Effector memory CD4-positive, alpha-beta T cell (primary cell): Measurements from ENCODE around the gene KRTAP5-9.
"Not testable (repeated sequence)": the region's sequence is repeated elsewhere in the genome, so short reads cannot be mapped to it uniquely, and the experiment has no call there.

ENCODE experiments used
- DNase-seq, 3 donors: peaks; one replicate each; pipeline ENCODE4 v3.0.0-alpha.2; 2020
- H3K27ac ChIP-seq: 2 replicates; pipeline ENCODE4 v1.7.0; 2013; ENCODE audit warnings: mild to moderate bottlenecking, low read length, moderate library complexity; ENCODE audit not compliant: insufficient read depth, poor library complexity, severe bottlenecking
- H3K27me3 ChIP-seq: replicated peaks from 2 replicates; pipeline ENCODE4 v1.7.0; 2013; ENCODE audit warnings: mild to moderate bottlenecking, low read length; ENCODE audit not compliant: insufficient read depth, control insufficient read depth, poor library complexity, severe bottlenecking
- H3K36me3 ChIP-seq: 2 replicates; pipeline ENCODE4 v1.7.0; 2013; ENCODE audit warnings: mild to moderate bottlenecking, low read length, moderate library complexity; ENCODE audit not compliant: control insufficient read depth, insufficient read depth
- H3K4me1 ChIP-seq: 2 replicates; pipeline ENCODE4 v1.7.0; 2013; ENCODE audit warnings: low read length, mild to moderate bottlenecking; ENCODE audit not compliant: control insufficient read depth, insufficient read depth, poor library complexity, severe bottlenecking
- H3K4me3 ChIP-seq: 2 replicates; pipeline ENCODE4 v1.7.0; 2013; ENCODE audit warnings: low read length, low read depth, mild to moderate bottlenecking; ENCODE audit not compliant: insufficient read depth, poor library complexity, severe bottlenecking
- H3K9me3 ChIP-seq: 2 replicates; pipeline ENCODE4 v1.7.0; 2013; ENCODE audit warnings: mild to moderate bottlenecking, low read length, moderate library complexity; ENCODE audit not compliant: control insufficient read depth

The KRTAP5-9 gene

DNA sequence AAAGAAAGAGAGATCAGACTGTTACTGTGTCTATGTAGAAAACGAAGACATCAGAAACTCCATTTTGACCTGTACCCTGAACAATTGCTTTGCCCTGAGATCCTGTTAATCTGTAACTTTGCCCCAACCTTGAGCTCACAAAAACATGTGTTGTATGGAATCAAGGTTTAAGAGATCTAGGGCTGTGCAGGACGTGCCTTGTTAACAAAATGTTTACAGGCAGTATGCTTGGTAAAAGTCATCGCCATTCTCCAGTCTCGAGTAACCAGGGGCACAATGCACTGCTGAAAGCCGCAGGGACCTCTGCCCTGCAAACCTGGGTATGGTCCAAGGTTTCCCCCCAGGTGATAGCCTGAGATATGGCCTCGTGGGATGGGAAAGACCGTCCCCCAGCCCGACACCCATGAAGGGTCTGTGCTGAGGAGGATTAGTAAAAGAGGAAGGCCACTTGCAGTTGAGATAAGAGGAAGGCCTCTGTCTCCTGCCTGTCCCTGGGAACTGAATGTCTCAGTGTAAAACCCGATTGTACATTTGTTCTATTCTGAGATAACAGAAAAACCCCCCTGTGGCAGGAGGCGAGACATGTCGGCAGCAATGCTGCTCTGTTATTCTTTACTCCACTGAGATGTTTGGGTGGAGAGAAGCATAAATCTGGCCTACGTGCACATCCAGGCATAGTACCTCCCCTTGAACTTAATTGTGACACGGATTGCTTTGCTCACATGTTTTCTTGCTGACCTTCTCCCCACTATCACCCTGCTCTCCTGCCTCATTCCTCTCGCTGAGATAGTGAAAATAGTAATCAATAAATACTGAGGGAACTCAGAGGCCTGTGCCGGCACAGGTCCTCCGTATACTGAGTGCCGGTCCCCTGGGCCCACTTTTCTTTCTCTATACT lies 13.3 kb upstream of the KRTAP5-9 start:
- not testable (repeated sequence) for DNase-seq, H3K27me3 ChIP-seq, H3K27ac ChIP-seq, H3K36me3 ChIP-seq, H3K4me1 ChIP-seq, H3K9me3 ChIP-seq, H3K4me3 ChIP-seq

DNA sequence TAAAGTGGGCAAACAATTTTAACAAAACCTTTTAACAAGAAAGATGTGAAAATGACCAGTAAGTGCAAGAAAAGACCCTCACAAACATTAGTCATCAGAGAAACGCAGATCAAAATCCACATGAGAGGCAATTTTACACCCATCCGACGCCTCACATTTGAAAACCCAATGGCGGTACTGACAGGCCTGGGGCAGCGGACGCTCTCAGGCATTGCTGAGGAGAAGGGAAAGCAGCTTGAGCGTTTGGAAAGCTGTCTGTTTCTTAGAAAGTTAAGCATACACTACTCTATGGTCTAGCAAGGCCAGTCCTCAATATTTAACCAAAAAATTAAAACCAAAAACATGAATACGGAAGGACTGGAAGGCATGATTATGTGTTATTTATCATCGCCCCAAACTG lies 12.4 kb upstream of the KRTAP5-9 start:
- Histone ChIP-seq H3K9me3 (no peaks in the 10 kb centered on the region), H3K27me3 (no peaks in the 10 kb centered on the region), H3K27ac (no peak overlapping the region), H3K4me3 (no peak overlapping the region), H3K36me3 (no peaks in the 10 kb centered on the region), H3K4me1 (no peaks in the 10 kb centered on the region)
- DNase-seq, result no peak

DNA sequence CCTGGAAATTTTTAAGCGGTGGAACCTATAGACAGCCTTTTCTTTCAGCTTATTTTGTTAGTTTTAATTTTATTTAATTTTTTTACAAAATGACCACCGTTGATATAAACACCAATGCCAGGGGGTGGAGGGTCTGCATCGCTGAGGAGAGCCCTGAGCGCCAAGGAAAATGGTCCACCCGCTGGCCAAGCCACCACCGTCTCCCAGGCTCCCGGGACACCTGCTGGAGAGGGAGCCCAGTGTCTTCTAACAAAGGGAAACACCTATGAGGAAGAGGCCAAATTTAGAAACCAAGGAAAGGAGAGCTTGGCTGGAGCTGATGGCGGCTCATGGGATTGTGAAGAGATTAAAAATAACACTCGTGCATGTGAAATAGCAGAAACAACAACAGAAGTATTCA lies 10.7 kb upstream of the KRTAP5-9 start:
- Histone ChIP-seq H3K36me3 (no peaks in the 10 kb centered on the region), H3K4me1 (no peaks in the 10 kb centered on the region), H3K27ac (no peak overlapping the region), H3K27me3 (no peaks in the 10 kb centered on the region), H3K9me3 (no peaks in the 10 kb centered on the region), H3K4me3 (no peak overlapping the region)
- DNase-seq, result no peak

DNA sequence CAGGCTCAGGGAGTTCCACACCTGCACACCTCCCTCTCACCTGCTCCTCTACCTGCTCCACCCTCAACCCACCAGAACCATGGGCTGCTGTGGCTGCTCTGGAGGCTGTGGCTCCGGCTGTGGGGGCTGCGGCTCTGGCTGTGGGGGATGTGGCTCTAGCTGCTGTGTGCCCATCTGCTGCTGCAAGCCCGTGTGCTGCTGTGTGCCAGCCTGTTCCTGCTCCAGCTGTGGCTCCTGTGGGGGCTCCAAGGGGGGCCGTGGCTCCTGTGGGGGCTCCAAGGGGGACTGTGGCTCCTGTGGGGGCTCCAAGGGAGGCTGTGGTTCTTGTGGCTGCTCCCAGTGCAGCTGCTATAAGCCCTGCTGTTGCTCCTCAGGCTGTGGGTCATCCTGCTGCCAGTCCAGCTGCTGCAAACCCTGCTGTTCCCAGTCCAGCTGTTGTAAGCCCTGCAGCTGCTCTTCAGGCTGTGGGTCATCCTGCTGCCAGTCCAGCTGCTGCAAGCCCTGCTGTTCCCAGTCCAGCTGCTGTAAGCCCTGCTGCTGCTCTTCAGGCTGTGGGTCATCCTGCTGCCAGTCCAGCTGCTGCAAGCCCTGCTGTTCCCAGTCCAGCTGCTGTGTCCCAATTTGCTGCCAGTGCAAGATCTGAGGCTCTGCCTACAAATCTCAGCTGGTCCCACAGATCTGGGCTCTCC lies 10.1 kb upstream of the KRTAP5-9 start, which contains the start of gene KRTAP5-8:
Gene KRTAP5-8, plus strand, starts transcription at position 49 of the 689 bp plus-strand sequence. Its CDS starts 31 bp downstream, at position 80.
- not testable (repeated sequence) for H3K4me3 ChIP-seq, H3K9me3 ChIP-seq, H3K4me1 ChIP-seq, H3K27ac ChIP-seq, H3K27me3 ChIP-seq, DNase-seq, H3K36me3 ChIP-seq

DNA sequence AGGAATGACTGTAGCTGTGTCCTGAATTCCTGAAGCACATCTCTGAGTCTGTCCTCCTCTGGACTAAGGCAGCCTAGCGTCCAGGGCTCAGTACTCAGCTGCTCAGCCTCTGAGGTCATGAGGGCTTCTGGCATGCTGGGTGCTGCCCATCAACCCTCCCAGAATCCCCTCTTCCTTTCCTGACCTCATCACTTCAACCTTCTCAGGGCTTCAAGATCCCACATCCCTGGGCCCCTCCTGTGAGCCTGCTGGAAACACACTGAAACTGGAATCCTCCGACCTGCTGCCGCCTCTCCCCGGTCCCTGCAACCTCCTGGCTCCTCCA lies 9.6 kb upstream of the KRTAP5-9 start:
- Histone ChIP-seq H3K36me3 (no peaks in the 10 kb centered on the region), H3K9me3 (no peaks in the 10 kb centered on the region), H3K27ac (no peak overlapping the region), H3K4me1 (no peaks in the 10 kb centered on the region), H3K27me3 (no peaks in the 10 kb centered on the region), H3K4me3 (no peak overlapping the region)
- no peak for DNase-seq

DNA sequence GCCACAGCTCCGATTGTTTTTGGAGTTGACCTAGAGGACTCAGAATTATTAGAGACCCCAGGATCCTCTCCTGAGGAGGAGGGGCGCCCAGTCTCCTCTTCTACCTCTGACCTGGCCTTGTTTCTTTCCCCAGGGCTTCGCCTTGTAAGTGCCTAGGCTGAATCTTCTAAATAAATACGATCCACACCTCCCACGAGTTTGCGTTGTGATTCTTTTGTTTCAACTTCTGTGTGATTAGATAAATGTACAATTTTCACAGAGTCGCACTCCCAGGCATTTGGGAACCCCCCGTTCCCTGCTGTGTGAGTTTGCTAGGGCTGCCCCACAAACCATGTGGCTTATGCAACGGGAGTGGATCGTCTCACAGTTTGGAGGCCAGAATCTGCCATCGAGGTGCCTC lies 9.2 kb upstream of the KRTAP5-9 start:
- Histone ChIP-seq H3K36me3 (no peaks in the 10 kb centered on the region), H3K4me3 (no peak overlapping the region), H3K27me3 (no peaks in the 10 kb centered on the region), H3K4me1 (no peaks in the 10 kb centered on the region), H3K9me3 (no peaks in the 10 kb centered on the region), H3K27ac (no peak overlapping the region)
- no peak for DNase-seq

DNA sequence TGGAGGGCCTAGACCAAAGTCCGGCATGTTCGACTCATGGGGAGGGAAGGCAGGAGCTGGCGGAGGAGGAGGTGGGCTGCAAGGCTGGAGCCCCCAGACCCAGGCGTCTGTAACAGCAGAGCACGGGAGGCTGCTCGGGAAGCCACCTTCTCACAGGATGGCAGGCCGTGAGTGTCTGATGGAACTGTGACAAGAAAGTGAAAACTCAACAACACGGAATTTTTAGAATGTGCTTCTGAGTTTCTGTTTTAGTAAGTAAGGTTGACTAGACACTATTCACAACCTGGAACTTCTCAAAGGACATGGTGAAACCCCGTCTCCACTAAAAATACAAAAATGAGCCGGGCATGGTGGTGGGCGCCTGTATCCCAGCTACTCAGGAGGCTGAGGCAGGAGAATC lies 8.2 kb upstream of the KRTAP5-9 start:
- H3K27ac ChIP-seq, H3K4me1 ChIP-seq, H3K9me3 ChIP-seq, H3K4me3 ChIP-seq, DNase-seq, H3K27me3 ChIP-seq, H3K36me3 ChIP-seq: not testable (repeated sequence)

DNA sequence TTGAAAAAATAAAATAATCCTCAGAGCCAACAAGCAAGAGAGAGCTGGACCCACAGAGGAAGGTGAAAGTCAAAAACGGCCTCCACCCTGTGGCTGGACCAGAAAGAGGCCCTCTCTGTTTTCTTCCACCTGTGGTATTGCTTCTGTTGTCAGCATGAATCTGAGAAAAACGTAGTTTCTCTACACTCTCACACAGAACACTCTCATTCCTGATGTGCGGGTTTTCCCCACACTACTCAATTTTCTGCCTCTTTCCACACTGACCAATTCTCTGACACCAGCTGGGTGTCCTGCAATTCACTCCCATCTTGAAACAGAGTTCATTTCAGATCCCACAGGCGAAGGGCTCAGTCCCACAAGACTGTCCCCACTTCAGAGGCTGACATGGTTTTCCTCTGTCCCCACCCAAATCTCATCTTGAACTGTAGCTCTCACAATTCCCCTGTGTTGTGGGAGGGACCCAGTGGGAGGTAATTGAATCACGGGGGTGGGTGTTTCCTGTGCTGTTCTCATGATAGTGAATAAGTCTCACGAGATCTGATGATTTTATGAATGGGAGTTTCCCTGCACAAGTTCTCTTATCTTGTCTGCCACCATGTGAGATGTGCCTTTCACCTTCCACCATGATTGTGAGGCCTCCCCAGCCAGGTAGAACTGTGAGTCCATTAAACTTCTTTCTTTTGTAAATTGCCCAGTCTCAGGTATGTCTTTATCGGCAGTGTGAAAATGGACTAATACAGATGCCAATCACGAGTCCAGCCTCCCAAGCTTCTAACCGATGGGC lies 7.5 kb upstream of the KRTAP5-9 start:
- H3K36me3 ChIP-seq, H3K27ac ChIP-seq, H3K9me3 ChIP-seq, H3K4me3 ChIP-seq, DNase-seq, H3K4me1 ChIP-seq, H3K27me3 ChIP-seq: not testable (repeated sequence)

DNA sequence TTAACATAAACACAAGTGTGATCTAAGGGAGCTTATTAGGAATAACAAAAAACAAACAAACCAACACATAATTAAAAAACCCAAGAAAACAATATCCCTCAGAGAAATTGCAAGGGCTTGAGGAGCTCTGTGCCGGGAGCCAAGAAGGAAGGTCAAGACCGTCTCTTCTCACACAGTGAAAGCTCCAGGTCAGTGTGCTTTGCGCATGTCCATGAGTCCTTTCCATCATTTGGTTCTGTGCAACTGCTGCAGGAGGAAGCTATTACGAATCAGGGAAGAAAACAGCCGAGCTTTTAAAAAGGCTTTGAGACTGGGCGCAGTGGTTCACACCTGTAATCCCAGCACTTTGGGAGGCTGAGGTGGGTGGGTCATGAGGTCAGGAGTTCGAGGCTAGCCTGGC lies 5.8 kb upstream of the KRTAP5-9 start:
- Histone ChIP-seq H3K4me3 (no peak overlapping the region), H3K36me3 (no peaks in the 10 kb centered on the region), H3K4me1 (no peaks in the 10 kb centered on the region), H3K27ac (no peak overlapping the region), H3K9me3 (no peaks in the 10 kb centered on the region), H3K27me3 (no peaks in the 10 kb centered on the region)
- no peak for DNase-seq
